EL (cell line): ENCODE data around the gene ZNF688.
"Not testable (repeated sequence)": the region's sequence is repeated elsewhere in the genome, so short reads cannot be mapped to it uniquely, and the experiment has no call there.

ENCODE experiments used
- DNase-seq: peaks from one replicate; pipeline ENCODE4 v3.0.0-alpha.2; 2016

ZNF688 gene

GRCh38 chr16:30555315-30556124 lies 16.0 kb downstream of the ZNF688 start:
- DNase-seq: no peak

- DNase-seq: no peak
Observed at GRCh38 chr16:30554557-30555314, 16.8 kb downstream of the ZNF688 start.

- no peak for DNase-seq
Observed at GRCh38 chr16:30553393-30553899, 18.1 kb downstream of the ZNF688 start.

GRCh38 chr16:30552956-30553355 lies 18.6 kb downstream of the ZNF688 start:
- DNase-seq: no peak

- DNase-seq: no peak
Observed at GRCh38 chr16:30551781-30552180, 19.7 kb downstream of the ZNF688 start.

- no peak for DNase-seq
Observed at GRCh38 chr16:30548416-30549253, 22.9 kb downstream of the ZNF688 start.

- no peak for DNase-seq
Observed at GRCh38 chr16:30546115-30546514, 25.4 kb downstream of the ZNF688 start.

GRCh38 chr16:30543067-30543466 lies 28.4 kb downstream of the ZNF688 start:
- DNase-seq: no peak

- DNase-seq: peak; percentile 56
Observed at GRCh38 chr16:30541502-30542329, 29.8 kb downstream of the ZNF688 start.

GRCh38 chr16:30540916-30541464 lies 30.5 kb downstream of the ZNF688 start:
- not testable (repeated sequence) for DNase-seq

GRCh38 chr16:30539986-30540526 lies 31.5 kb downstream of the ZNF688 start:
- DNase-seq: not testable (repeated sequence)

- DNase-seq: no peak
Observed at GRCh38 chr16:30539000-30539964, 32.2 kb downstream of the ZNF688 start.

- not testable (repeated sequence) for DNase-seq
Observed at GRCh38 chr16:30536391-30537024, 35.0 kb downstream of the ZNF688 start.

- DNase-seq: peak; percentile 71
Observed at GRCh38 chr16:30535777-30536190, 35.7 kb downstream of the ZNF688 start.

- DNase-seq: no peak
Observed at GRCh38 chr16:30535106-30535776, 36.3 kb downstream of the ZNF688 start.

- DNase-seq: peak; percentile 76
Observed at GRCh38 chr16:30534368-30535105, 37.0 kb downstream of the ZNF688 start, which contains the start of gene ZNF747. Gene ZNF747, minus strand, starts transcription at chr16:30534858. Its CDS starts 179 bp downstream, at chr16:30534679.

GRCh38 chr16:30533748-30534367 lies 37.7 kb downstream of the ZNF688 start:
- peak; percentile 16 for DNase-seq

- DNase-seq: no peak
Observed at GRCh38 chr16:30533146-30533522, 38.4 kb downstream of the ZNF688 start.
